CD4-positive, alpha-beta T cell treated with Interleukin-12 subunit alpha and Interleukin-12 subunit beta, for 1 hour (primary cell): ENCODE data around the gene EDAR.

Source experiments
- DNase-seq: peaks from one replicate; pipeline ENCODE4 v3.0.0-alpha.2; 2020

The EDAR gene

DNA sequence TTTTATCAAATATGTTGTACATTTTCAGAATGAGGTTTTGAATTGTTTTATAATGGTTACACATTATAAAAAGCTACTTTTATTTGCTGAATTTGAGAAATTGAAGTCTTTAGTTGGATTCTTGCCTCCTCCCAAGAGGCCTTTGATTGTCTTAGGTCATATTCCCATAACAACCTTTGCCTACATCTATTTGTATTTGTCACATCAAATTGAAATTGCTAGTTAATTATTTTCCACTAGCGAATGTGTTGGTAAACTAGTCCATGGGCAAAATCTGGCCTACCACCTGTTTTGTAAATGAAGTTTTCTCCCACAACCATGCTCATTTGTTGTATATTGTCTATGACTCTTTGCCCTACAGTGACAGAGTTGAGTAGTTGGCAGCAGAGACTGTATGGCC is 142.0 kb downstream of the EDAR start:
- DNase-seq, result no peak

DNA sequence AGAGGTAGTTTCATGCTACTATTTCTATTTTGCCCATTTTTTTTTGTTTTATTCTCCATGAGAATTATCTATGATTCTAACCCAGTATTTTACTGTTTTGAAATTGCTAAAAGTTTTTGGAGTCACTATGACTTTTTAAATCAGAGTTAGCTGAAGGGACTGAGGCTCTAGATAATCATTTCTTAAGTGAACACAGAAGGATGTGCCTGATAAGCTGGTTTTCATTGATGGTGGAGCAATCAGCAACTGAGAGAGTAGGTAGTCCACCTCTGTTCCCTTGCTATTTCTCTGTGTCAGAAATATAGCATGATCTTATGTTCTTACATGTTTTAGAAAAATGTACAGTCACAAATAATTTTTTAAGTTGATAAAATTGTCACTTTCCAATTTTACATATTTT is 143.1 kb downstream of the EDAR start:
- DNase-seq, result no peak
